NCI-H446 (cell line): ENCODE measurements around the gene TMLHE.
"Not testable (repeated sequence)": the region's sequence is repeated elsewhere in the genome, so short reads cannot be mapped to it uniquely, and the experiment has no call there.

ENCODE experiments used
- DNase-seq, 2 experiments: peaks; one replicate each; lab custom pipeline; 2025; lab: John Stamatoyannopoulos, UW

Gene TMLHE

DNA sequence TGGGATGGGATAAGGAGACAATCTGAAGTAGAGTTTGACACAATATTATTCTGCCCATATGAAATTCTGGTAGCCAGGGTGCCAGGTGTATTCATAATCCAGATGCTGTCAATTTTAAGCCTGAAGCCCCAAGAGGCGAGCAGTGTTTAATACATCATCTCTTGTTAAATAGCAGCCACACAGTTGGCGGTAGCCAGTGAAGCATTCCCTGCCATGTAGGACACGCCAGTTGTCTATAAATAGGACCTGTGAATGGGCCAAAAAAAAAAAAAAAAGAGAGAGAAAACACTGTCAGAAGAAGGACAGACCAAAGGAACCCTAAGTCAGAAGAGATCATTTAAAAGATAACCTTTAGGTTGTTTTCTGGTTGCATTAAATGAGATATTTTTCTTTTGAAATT lies 121.3 kb downstream of the TMLHE start:
- DNase-seq: not testable (repeated sequence)

DNA sequence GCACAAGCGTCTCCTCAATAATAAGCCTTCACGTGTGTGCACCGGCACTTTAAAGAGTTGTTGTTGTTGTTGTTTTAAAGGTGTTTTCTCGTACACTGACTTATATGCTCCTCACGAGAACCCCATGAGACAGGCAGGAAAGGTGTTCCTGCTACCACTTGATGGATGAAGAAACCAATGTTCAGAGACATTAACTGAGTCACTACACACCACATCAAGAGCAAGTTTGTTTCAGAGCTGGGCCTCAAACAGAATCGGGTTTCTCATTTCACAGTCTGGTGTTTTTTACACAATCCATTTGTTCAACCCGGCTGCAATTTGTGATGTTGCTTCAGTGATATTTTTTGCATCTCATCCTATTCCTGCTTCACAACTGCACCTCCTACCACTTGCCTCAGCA lies 135.6 kb downstream of the TMLHE start:
- not testable (repeated sequence) for DNase-seq

DNA sequence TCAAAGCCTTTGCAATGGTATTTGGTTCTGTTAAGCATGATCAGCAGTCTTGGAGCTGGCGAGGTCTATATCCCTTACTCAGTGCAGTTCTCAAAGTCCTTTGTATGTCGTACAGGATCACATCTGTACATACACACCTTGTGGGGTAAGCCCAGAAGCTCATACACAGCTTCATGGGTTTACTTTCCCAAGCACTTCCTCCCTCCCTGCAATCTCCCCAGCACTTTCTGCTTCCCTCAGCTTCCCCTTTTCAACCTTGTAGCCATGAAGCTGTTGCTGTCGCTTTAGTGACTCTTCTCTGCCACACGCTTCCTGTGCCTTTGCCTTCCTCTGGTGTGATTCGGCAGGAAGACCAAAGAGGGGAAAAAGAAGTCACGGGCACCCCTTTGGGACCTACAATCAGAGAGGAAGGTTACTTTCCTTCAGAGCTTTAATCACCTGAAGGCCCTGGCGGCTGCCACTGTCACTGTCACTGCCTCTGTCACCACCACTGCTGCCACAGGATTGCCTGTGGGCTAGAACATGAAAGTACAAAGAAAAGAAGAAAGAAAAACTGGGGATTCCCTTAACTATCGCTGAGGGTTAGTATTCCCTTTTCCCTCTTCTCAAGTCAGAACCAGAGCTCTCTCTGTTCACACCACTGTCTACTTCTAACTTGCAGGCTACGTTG lies 146.3 kb downstream of the TMLHE start:
- DNase-seq: not testable (repeated sequence)

DNA sequence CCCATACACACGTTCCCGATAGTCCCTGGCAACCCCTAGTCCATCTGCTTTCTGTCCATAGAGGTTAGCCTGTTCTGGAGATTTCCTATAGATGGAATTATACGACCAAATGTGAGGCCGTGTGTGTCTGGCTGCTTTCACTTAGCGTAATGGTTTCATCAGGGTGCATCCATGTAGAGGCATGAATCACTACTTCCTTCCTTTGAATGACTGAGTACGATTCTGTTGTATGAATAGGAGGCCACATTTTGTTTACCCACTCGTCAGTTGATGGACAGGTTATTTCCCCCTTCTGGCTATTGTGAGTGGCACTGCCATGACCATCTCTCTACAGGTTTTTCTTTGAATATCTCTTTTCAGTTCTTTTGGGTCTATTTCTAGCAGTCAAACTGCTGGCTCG lies 152.3 kb downstream of the TMLHE start:
- DNase-seq: not testable (repeated sequence)

DNA sequence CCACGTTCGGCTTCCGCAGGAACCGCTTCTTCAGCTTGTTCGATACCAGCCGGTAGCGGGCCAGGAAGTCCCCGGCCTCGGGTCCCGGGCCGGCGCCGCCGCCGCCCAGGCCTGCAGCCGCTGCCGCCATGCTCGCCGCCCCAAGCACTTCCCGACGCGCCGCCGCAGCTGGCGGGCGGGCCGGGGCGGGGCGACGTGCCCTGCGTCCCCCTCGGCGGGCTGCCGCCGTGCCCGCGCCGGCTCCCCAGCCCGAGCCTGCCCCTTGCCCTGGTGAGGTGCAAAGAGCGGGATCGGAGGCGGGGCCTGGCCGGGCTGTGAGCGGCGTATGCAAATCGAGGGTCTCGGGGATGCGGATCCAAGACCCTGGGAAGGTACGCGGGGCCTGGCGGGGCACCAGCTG lies 154.3 kb downstream of the TMLHE start, which contains the start of gene F8A3:
Gene F8A3, minus strand, starts transcription at position 150 of the 400 bp plus-strand sequence. Its CDS starts 20 bp downstream, at position 130.
- DNase-seq: not testable (repeated sequence)

DNA sequence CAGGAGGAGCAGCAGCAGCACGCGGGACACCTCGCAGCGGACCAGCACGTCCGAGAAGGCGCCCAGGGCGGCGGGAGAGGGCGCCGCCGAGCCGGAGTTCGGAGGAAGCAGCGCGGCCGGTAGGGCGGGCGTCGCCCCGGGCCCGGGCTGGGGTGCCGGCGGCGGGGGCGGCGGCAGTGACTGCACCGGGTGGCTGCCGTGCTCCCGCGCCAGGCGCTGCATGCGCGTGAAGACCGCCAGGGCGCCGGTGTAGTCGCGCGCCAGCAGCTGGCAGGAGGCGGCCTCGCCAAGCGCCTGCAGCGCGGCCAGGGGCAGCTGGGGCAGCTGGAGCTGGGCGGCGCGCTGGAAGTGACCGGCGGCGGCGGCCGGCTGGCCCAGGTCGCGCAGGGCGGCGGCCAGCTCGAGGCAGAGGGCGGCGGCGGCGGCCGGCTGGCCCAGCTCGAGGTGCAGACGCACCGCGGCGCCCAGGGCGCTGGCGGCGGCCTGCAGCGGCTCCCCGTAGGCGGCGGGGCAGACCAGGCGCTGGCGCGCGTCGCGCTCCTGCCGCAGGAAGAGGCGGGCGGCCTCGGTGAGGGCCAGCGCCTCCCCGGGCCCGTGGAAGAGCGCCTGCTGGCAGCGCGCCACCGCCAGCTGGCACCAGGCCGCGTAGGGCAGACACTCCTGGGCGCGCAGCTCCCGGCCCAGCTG lies 154.8 kb downstream of the TMLHE start:
- not testable (repeated sequence) for DNase-seq

DNA sequence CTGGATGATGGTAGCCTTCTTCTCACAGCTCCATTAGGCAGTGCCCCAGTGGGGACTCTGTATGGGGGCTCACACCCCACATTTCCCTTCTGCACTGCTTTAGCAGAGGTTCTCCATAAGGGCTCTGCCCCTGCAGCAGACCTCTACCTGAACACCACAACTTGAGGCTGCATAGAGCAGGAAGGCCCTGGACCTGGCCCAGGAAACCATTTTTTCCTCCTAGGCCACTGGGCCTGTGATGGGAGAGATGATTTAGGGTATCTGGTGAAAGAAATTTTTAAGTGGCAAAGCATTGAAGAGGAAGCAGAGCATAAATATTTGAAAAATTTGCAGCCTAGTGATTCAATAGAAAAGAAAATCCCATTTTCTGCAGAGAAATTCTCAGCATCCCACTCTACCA lies 171.7 kb downstream of the TMLHE start:
- no peak for DNase-seq
